IPS-NIHi11 (cell line): ENCODE data around the gene MYL2.

Source experiments
- DNase-seq: peaks from one replicate; pipeline ENCODE4 v3.0.0; 2012; ENCODE audit warnings: mixed read lengths, low spot score

The MYL2 gene

DNA sequence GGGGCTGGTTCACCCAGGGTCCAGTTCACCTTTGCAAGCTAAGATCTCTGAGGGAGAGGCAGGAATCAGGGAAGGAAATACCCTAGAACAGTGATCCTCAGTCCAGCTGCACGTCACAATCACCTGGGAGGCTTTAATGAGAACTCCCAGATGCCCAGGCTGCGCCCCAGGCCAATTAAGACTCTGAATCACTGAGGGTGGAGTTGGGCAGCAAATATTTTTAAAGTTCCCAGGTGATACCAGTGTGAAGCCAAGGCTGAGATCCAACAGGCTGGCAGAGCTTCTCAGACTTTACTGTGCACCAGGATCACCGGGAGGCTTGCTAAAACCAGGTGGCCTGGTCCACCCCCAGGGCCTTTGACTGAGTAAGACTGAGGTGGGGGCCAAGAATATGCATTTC is 23.8 kb downstream of the MYL2 start:
- DNase-seq: no peak

DNA sequence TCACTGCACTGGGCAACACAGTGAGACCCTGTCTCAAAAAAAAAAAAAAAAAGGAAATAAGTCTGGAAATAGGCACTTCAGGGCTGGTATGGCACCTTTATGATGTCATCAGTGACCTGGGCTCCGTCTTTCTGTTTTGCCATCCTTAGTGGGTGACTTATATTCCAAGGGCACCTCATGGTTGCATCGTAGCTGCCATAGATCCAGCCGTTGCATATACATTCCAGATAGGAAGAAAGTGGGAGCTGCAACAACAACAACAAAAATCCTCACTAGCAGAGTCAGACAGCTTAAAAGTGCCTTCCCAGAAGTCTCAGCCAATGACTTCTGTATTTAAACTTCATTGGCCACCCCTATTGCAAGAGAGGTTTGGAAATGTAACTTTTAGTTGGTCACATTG is 26.4 kb downstream of the MYL2 start:
- no peak for DNase-seq

- DNase-seq: no peak
Measured at GRCh38 chr12:110889361-110889760, 31.0 kb downstream of the MYL2 start.

GRCh38 chr12:110888256-110888991 is 32.0 kb downstream of the MYL2 start:
- DNase-seq: no peak

- DNase-seq: no peak
Measured at GRCh38 chr12:110885152-110885840, 35.1 kb downstream of the MYL2 start.

DNA sequence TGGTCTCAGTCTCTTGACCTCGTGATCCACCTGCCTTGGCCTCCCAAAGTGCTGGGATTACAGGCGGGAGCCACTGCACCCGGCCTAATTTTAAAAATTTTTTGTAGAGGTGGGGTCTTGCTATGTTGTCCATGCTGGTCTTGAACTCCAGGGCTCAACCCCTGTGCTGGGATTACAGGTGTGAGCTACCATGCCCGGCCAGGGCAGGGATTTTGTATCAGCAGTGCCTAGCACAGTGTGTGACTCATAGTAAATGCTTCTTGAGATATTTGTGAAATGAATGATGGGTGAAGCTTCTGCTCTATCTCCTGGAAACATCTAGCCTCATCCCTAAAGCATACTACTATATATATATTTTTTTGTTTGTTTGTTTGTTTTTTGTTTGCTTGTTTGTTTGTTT is 37.1 kb downstream of the MYL2 start:
- DNase-seq: no peak

DNA sequence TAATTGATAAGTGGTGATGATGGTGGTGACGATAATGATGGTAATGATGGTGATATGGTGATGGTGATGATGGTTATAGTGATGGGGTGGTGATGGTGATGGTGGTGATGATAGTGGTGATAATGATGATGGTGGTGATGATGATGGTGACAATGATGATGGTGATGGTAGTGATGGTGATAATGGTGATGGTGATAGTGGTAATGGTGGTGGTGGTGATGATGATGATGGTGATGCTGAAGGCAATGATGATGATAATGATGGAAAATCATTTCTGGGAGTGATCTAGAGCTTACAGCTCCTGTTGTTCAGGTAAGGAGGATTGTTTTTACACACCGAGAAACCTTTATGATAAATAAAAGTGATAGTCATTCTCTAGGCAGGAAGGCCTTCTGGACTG is 39.7 kb downstream of the MYL2 start:
- DNase-seq: no peak

DNA sequence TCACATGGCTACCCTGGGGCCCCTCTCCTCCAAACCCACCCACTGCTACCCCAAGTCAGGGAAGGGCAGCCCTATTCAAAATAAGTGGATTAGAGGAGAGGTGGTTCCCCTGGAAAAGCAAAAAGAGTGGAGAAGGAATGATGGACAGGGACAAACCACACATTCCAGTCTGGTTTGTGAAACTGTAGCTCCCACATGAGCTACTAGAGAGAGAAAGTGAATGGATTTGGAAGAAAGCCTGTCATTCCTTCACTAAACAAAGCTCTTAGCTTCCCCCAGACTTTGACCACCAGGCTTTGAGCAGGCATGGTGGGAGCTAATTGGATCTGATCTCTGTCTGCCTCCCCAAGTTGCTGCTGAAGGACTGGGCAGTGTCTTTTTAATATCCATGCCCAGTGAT is 45.6 kb downstream of the MYL2 start:
- no peak for DNase-seq

DNA sequence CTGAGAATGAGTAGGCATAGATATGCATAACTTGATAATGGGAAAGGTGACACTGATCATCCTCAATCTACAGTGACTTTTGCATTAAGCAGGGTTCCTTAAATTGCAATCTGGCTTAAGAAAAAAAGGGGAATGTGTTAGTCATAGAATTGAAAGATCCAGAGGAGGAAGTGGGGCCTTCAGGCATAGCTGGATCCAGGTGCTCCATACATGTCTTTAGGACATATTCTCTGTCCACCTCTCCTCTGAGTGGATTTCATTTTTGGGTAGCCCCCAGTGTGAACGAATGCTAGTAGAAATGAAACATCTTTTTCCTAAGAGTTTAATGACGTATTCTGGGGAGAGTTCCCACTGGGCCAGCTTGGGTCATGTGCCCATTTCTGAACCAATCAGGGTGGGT is 46.0 kb downstream of the MYL2 start:
- no peak for DNase-seq

- DNase-seq: no peak
Measured at GRCh38 chr12:110872100-110872499, 48.3 kb downstream of the MYL2 start.

DNA sequence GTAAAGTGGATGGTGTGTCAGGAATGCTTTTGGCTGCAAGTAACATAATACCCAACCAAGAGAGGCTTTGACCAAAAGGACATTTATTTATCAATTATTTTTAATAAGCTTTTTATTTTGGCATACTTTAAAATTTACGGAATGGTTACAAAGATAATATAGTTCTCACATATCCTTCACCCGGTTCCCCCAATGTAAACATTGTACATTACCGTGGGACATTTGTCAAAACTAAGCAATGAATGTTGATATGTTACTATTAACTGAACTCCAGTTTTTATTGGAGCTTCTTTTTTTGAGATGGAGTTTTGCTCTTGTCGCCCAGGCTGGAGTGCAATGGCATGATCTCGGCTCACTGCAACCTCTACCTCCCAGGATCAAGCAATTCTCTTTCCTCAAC is 50.6 kb downstream of the MYL2 start:
- no peak for DNase-seq

DNA sequence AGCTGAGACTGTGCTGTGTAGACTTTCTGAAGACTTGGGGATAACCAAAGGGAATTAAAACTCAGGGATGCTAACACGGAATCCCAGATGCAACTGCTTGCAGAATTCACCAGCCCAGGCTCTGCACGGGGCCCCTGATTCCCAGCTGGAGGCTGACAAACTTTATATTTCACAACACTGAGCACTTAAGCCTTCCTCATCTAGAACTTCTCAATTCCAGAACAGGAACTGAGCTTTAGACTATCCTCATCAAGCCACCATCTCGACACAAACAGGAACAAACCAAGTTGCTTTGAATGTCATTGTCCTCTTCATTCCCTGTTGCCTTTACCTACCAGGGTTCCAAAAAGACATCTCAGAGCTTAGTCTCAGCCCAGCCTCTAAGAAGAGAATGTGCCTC is 51.4 kb downstream of the MYL2 start:
- no peak for DNase-seq

DNA sequence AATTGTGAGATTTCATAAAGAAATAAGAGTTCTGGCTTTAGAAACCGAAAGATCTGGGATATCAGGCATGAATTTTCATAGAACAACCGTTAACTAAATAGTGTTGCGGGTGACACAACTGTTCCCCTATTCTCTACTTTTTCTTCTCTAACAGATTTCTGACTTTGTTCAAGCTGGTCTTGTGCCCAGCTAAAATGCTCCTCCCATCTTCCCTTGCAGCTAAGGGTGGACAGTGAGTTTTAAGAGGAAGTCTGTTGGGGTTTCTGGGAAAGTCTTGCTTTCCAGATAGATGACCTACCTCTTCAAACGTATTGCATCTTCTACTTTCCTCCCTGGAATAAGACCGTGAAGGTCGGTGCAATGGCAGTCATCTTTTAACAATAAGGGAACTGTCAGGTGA is 54.9 kb downstream of the MYL2 start:
- DNase-seq: no peak

DNA sequence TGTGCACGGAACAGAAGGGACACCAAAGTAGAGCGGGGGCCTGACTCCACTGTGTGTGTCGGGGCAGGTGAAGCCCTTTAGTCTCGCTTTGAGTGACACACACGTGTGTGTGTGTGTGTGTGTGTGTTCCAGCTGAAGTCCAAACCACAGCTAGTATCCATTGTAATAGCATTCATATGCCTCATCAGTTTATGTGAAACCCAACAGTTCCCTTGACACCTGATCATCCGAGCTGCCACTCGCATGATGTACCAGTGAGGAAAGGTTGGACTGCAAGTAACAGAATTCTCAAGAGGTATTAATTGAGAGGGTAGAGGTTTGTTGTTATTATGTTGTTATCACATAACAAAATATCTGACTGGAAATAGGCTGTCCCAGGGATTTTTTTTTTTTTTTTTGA is 57.2 kb downstream of the MYL2 start:
- no peak for DNase-seq

GRCh38 chr12:110862329-110862728 is 58.0 kb downstream of the MYL2 start:
- DNase-seq: peak; percentile 33

- DNase-seq: peak; percentile 58
Measured at GRCh38 chr12:110861729-110862128, 58.6 kb downstream of the MYL2 start.
